ENCODE results near the gene FMN2. TPM values are rescaled to one million over a fixed set of nuclear protein-coding genes. Genes with fewer than 3 reads are reported as not detected.
"Not testable (repeated sequence)": the region's sequence is repeated elsewhere in the genome, so short reads cannot be mapped to it uniquely, and the experiment has no call there.

FMN2 gene
- total RNA-seq, 1 donor from 2014 or later: 1.1 TPM

- Histone ChIP-seq H3K4me3 (no peak overlapping the region), H3K27me3 (ENCODE audit: low read depth) (no peaks in the 10 kb centered on the region), H3K9me3 (no peaks in the 10 kb centered on the region), H3K36me3 (no peaks in the 10 kb centered on the region), H3K27ac (no peak overlapping the region), H3K4me1 (no peaks in the 10 kb centered on the region)
- ATAC-seq (no peak), DNase-seq (no peak)
- intact Hi-C loops (cut with DNase I): no loop called here
- no peak for TF ChIP-seq CTCF (IDR thresholded peaks at IDR 0.05)
These were observed 86.7 kb downstream of the FMN2 start for GRCh38 chr1:240178366-240178765.

DNA sequence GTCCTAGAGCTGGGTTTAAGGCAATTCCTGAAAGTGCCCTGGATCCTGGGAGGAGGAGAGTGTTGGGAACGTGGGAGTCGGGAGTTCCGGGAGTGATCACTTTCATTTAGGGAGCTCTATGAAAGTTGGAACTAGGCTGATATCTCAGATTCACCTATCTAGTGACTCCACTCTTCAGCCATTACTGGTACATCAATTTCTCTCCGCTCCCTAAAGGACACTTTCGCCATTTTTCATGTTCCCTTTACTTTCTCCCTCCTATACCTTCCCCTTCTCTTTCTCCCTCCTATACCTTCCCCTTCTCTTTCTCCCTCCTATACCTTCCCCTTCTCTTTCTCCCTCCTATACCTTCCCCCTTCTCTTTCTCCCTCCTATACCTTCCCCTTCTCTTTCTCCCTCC, 93.0 kb downstream of the FMN2 start:
- H3K4me3 ChIP-seq; H3K4me1 ChIP-seq; ATAC-seq; H3K9me3 ChIP-seq; intact Hi-C loops (cut with DNase I); DNase-seq; H3K36me3 ChIP-seq; H3K27ac ChIP-seq: not testable (repeated sequence)
- H3K27me3 ChIP-seq (ENCODE audit: low read depth): peaks cover 12% of the 10 kb centered on the region

DNA sequence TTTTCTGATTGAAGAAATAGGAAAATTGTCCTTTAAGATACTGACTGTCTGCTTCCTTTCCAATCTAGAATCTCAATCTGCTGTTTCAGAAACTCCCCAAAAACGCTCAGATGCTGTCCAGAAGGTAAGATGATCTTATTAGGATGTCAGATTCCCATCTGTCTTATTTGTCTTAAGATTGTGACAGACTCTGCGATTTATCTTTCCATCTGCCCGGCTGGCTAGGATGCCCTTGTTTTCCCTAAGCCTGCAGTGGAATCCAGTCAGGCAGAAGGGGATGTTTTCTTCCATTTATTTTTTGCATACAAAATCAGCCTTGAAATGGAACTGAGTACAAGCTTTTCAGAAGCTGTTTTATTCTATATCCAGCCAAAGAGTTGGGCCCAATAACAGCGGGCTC, 96.5 kb downstream of the FMN2 start:
- Histone ChIP-seq H3K27me3 (ENCODE audit: low read depth) (peaks cover 12% of the 10 kb centered on the region), H3K4me3 (no peak overlapping the region), H3K9me3 (no peaks in the 10 kb centered on the region), H3K27ac (no peak overlapping the region), H3K4me1 (no peaks in the 10 kb centered on the region), H3K36me3 (no peaks in the 10 kb centered on the region)
- intact Hi-C loops (cut with DNase I): no loop called here
- no peak for ATAC-seq
- no peak for TF ChIP-seq CTCF (IDR thresholded peaks at IDR 0.05)
- no peak for DNase-seq

- Histone ChIP-seq H3K4me1 (no peaks in the 10 kb centered on the region), H3K27ac (no peak overlapping the region), H3K27me3 (ENCODE audit: low read depth) (peaks cover 12% of the 10 kb centered on the region), H3K9me3 (no peaks in the 10 kb centered on the region), H3K36me3 (no peaks in the 10 kb centered on the region), H3K4me3 (no peak overlapping the region)
- no peak for DNase-seq
- ATAC-seq: no peak
- TF ChIP-seq CTCF (IDR thresholded peaks at IDR 0.05): peak; percentile 73
- intact Hi-C loops (cut with DNase I): no loop called here
These were observed 97.8 kb downstream of the FMN2 start for GRCh38 chr1:240189386-240189989.

GRCh38 chr1:240190881-240191401, 99.3 kb downstream of the FMN2 start:
- Histone ChIP-seq H3K27me3 (ENCODE audit: low read depth) (peaks cover 12% of the 10 kb centered on the region), H3K4me3 (no peak overlapping the region), H3K36me3 (no peaks in the 10 kb centered on the region), H3K27ac (no peak overlapping the region), H3K9me3 (no peaks in the 10 kb centered on the region), H3K4me1 (no peaks in the 10 kb centered on the region)
- TF ChIP-seq CTCF (IDR thresholded peaks at IDR 0.05): no peak
- DNase-seq: no peak
- peak; percentile 32 to 48 for ATAC-seq
- intact Hi-C loops (cut with DNase I): no loop called here

- no peak for TF ChIP-seq CTCF (IDR thresholded peaks at IDR 0.05)
- intact Hi-C loops (cut with DNase I): no loop called here
- H3K27ac ChIP-seq: no peak overlapping the region
These were observed 101.2 kb downstream of the FMN2 start for GRCh38 chr1:240192851-240193250.

More at GRCh38 chr1:240192851-240193250, 101.2 kb downstream of the FMN2 start:
- ATAC-seq (no peak), DNase-seq (no peak)
- H3K27me3 ChIP-seq (ENCODE audit: low read depth): peaks cover 4% of the 10 kb centered on the region
- H3K4me3 ChIP-seq: no peak overlapping the region
- no peaks in the 10 kb centered on the region for H3K9me3 ChIP-seq
- no peaks in the 10 kb centered on the region for H3K36me3 ChIP-seq
- H3K4me1 ChIP-seq: no peaks in the 10 kb centered on the region

Measured in lower lobe of right lung (tissue), 2 donors.